IPS DF 19.7 (cell line): Measurements from ENCODE around the gene CROCC2.

ENCODE experiments used
- DNase-seq: peaks from one replicate; pipeline ENCODE4 v3.0.0-alpha.2; 2013; ENCODE audit warnings: low read depth, low spot score

The CROCC2 gene

DNA sequence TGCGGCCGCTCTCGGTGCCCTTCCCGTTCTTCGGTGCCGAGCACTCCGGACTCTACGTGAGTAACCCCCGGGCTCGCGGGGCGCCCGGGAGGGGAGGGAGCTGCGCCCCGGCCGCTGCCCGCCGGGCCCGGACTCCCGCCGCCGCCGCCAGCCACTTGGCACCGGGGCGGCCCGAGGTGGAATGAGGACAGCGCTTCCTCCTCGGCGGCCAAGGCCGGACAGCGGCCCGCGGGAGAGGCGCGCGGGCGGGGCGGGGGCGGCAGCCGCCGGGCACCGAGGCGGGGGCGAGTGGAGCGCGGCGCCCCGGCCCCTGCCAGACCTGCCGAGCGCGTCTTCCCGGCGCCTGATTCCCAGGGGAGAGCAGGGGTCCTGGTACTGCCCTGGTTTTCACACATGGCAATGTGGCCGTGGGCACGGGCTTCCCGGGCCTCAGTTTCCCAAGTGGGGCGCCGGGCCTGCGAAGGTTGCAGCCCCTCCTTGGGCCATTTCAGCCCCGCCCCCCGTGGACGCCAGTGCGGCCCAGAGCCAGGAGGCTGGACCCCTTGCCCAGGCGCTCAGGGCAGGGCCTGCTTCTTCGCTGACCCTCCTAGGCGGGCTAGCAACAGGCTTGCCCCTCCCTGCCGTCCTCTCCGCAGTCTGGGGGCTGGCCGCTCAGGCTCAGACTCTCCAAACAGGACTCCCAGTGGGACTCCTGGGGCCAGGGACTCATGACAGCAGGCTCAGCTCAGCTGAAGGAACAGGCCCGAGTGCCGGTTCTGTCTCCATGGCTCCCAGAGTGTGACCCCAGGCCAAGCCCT is 93.1 kb downstream of the CROCC2 start:
- DNase-seq: no peak

DNA sequence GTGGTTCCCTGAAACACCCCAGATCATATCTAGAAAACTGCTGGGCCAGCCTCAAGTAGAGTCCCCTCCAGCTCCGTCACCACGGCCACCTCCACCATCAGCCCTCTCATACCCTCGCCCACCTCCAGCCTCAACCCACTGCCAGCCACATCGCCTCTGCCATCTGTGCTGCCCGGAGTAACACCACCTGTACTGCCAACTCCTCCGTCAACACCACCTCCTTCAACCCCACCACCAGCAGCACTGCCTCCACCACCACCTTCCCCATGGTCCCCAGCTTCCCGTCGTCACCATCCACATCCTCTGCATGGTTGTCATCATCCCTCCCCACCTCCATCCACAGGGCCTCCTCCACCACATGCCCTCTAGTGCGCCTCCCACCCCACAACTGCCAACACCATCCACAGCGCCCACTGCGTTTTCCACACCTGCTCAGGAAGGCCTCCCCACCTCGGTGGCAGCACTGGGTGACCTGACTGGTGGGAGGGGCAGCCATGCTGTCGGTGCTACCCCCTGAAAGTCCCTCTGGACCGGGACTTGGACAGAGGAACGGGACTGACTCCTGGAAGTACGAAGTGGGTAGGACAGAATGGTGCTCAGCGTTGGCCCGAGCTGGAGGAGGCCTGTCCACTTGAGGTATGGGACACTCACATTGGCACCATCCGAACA is 93.9 kb downstream of the CROCC2 start:
- DNase-seq: no peak

- DNase-seq: no peak
These were observed 94.7 kb downstream of the CROCC2 start for GRCh38 chr2:241000831-241001321.

DNA sequence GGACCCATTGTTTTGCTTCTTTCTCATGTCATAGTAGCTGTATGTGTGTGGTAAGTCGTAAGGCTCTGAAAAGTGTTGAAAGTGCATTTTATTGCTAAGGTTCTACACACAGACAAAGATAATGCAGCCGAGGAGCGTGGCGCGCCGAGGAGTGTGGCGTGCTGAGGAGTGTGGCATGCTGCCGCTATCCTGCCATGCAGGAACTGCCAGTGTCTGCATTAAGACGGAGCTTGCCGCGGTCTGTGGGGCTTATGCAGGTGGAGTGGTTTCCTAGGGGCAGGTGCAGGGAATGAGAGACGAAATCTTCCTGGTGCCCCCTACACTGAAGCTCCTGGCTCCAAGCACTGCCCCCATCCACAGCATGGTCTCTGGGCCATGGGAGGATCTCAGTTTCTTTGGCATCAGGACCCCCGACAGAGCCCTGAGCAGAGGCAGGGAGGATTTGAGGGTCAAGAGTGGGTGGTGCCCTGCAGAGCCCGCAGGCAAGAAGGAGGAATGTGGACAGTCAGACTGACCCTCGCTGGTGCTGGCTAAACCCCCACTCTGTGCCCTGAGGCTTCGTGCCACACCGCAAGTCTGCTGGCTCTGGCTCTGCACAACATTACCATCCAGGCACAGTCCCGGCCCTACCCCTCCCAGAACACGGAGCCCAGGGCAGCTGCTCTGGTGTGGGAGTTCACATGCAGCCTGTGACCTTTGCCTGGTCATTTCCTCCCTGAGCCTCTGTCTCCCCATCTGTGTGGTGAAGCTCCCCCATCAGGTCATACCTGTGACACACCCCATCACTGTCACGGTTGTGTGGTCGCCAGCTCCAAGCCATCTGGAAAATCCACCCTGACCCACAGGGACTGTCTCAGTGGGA is 95.5 kb downstream of the CROCC2 start:
- DNase-seq: no peak

GRCh38 chr2:241002275-241003046 is 96.3 kb downstream of the CROCC2 start:
- DNase-seq: no peak

- no peak for DNase-seq
These were observed 96.9 kb downstream of the CROCC2 start for GRCh38 chr2:241003047-241003360.

- no peak for DNase-seq
These were observed 97.2 kb downstream of the CROCC2 start for GRCh38 chr2:241003369-241003768.

DNA sequence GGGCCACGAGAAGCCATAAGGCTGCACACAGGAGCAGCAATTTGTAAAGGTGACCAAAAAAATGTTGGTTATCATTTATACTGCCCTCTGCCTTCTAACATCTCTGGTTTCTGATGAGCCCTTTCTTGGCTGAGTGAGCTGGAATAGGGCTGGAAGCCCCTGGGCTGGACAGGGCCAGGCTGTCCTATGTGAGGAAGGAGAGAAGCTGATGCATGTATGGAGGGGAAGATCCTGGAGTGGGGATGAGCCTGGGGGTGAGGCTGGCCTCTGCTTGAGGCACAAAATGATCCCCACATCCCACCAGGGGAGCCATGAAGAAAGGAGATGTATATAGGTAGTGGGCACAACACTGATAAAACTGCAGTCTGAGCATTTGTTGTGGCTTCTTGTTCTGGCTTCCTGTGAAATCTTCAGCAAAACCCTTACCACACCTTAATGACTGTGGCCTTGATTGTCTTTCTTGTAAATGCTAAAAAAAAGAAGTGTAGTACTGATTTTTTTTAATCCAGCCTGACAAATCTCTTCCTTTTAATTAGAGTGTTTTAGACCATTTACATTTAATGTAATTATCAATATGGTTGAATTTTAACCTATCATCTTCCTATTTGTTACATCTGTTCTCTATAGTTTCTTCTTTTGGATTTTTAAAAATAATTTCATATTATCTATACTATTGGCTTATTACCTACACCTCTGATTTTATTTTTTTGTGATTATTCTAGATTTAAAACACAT is 97.9 kb downstream of the CROCC2 start:
- no peak for DNase-seq

- no peak for DNase-seq
These were observed 99.4 kb downstream of the CROCC2 start for GRCh38 chr2:241005569-241005968.

- no peak for DNase-seq
These were observed 100.3 kb downstream of the CROCC2 start for GRCh38 chr2:241006412-241006811.

DNA sequence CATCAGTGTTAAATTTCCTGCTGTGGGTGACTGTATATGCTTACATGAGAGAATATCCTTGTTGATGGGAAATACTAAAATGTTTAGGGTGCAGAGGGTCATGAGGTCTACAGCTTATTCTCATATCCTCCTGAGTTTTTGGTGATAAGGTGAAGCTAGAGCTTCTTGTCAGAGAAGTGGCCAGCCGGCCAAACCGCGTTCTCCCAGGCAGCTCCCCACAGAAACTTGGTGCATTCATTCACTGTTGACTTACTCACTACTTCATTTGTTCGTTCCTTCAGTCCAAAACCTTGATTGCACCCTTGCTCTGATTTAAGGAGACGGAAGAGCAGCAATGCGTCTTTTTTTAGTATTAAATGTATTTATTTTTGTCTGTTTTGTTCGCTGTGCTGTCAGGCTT is 101.0 kb downstream of the CROCC2 start:
- no peak for DNase-seq

GRCh38 chr2:241007880-241008710 is 102.0 kb downstream of the CROCC2 start:
- no peak for DNase-seq

GRCh38 chr2:241008711-241009121 is 102.6 kb downstream of the CROCC2 start:
- no peak for DNase-seq

DNA sequence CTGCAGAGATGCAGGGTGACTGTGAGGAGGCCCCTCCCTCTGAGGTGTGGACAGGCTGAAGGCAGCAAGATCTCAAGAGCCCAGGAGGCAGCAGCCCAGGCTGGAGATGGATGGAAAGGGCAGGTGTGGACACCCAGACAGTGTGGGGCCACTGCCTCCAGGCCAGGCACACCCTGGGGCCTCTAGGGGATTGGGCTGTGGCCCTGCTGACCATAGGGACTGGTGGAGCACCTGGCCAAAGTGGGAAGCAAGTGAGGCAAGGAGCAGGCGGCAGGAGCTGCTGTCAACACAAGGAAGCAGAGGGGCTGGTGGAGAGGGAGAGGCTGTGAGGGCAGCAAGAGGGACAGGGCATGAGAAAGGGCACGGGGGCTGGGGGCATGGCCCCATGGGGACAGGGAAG is 103.1 kb downstream of the CROCC2 start:
- DNase-seq: no peak

DNA sequence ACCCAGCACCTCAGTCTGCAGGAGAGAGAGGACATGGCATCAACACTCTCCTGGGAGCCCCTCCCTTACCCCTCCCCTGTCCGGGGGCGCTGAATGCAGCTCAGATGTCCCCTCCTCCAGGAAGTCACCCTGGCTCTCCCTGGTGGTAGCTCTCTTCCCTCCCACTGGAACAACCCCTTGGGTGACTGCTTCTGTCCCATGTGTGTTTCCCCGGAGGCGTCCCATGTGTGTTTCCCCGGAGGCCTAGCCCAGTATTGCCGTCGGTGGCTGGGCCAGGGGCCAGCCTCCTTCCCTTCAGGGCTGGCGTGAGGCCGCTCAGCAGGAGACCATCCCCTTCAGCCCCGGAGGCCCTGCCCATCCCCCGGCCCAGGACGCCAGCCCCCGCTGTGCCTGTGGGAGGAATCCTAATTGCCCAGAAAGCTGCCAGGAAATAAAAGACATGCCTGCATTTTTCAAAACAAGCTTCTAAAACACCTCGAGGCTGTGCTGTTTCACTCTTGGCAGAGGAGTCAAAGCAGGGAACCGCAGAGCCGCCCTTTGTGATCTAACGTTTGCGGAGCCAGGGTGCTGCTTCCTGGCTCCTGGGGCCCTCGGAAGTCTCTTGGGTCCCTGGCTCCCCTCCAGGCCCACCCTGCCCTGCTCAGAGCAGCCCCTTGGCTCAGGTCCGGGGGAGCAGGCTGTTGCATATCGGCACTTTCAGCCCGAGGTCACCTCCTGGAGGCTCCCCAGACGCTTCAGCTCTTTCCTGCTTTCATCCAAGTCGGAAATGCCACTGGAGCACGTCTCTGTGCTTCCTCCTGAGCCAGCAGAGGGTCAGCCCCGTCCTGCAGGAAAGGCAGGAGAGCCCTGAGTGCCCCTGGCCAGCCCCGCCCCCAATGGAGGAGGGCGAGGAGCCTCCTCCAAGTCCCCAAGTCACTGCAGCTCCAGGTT is 103.7 kb downstream of the CROCC2 start:
- no peak for DNase-seq

GRCh38 chr2:241010531-241011295 is 104.6 kb downstream of the CROCC2 start:
- no peak for DNase-seq

GRCh38 chr2:241011296-241011600 is 105.1 kb downstream of the CROCC2 start:
- DNase-seq: no peak
